NCI-H1417 treated with DMSO at 0.1 percent for 48 hours (cell line): ENCODE data around the gene TCEA2.
"Not testable (repeated sequence)": the region's sequence is repeated elsewhere in the genome, so short reads cannot be mapped to it uniquely, and the experiment has no call there.

Source experiments
- DNase-seq: peaks from one replicate; lab custom pipeline; 2025; lab: John Stamatoyannopoulos, UW

TCEA2 gene

DNA sequence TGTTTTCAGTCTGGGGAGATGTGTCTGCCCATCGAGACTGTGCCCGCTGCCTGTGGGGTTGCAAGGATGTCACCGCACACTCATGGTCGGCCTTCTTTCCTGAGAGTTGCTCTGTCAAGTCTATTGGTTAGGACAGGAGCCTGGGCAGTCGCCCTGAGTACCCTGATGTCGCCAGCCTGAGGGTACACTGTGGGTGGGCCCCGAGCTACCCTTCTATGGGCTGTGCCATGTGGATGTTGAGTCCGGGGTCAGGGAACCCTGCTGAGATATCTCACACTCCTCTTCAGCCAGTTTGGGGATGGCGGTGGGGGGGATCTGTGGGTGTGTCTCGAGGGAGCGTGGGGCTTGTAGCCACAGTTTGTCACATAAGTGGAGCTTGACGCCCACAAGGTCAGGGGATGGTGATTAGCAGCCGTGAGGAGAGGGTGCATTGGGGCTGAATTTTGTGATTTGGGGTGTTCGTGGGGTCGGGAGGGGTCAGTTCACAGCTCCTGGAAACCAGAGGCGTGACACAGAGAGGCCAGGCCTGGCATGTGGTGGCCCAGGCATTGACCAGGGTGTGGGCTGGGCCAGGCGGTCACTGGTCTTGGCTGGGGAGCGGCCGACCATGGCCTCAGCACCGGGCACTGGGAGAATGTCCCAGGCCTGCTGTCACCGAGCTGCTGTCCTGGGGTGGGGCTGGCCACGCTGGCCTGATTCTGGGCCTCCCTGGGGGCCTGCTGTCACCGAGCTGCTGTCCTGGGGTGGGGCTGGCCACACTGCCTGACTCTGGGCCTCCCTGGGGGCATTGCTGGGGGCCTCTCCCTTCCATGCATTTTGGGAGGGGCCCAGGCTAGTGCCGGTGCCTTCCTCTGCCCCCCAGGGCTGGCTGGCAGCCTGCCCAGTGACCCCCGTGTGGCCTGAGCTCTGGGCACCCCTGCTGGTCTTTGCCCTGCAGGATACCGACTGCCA lies 46.0 kb downstream of the TCEA2 start:
- no peak for DNase-seq

DNA sequence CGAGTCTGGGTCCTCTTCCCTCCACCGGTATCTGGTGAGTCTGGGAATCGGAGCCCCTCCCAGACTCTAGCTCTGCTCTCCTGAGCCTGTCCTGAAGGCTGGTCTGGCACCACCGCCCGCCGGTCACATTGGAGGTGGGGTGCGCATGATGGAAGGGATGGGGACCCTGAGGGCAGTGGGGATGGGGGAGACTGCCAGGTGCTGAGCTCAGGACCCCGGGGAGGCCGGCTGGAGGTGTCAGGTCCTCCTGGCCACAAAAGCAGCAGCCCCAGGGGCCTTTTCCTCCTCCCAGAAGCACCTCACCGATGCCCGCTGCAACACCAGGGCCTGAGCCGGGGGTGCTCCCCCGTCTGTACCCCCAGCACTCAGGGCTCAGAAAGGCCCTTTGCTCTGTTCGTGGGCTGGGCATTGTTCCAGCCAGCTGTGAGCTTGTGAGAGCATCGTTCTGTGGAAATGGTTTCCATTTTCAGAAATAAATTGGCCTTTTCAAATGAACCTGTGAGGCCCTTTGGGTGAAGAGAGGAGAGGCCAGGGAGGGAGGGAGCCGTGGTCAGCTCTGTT lies 46.9 kb downstream of the TCEA2 start:
- DNase-seq, result no peak

DNA sequence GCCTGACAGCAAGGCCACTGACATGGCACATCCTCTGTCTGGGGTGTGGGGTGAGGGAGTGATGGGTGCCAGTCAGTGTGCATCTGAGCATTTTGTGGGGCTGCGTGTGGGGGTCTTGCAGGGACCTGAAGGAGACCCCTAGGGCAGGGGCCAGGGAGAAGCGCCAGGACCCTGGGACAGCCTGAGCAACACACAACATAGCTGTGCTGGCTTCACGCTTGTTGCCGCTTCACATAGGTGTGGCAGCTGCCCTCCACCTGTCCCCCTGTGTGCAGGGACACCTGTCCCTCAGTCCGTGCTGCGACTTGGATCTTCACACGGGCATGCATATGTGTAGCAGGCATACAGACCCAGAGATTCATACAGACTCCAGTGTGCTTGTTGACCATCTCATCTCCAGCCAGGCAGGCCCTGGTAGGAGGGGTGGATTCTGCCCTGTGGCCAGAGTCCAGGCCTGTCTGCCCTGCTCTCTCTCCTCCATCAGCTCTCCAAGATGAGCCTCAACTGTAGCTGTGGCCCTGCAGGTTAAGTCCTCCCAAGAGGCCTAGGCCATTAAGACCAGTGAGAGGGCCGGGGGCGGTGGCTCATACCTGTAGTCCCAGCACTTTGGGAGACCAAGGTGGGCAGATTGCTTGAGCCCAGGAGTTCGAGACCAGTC lies 47.5 kb downstream of the TCEA2 start:
- no peak for DNase-seq

DNA sequence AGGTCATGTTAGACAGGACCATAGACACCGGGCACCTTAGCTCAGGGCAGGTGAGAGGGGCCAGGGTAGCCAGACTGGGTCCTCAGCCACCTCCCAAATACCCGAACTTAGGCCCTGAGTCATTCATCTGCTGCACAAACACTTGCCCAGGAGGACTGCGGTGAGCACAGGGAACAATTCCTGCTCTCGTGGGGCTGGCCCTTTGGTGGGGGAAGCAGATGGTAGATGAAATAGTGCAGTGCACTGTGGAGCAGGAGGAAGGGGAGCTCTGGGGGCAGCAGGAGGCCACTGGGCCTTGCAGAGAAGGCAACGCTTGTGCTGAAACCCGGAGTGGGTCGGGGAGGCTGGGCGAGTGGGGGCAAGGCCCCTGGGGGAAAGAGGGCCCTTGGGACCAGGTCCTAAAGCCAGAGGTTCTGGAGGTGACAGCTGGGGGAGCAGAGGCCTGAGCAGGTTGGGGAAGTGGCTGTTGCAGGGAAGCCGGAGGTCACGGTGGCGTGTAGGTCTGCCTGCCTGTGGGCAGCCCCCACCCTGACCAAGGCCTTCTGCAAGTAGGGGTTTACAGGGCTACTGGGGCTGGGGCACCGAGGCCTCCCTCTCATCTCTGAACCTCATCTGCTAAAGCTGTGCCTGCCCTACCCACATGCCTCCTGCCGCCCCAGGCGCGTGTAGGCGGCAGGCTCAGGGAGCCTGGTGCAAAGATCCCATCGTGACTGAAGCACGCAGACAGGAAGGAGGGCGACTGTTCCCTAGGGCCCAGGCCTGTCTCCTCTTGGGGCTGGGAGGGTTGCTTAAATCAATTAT lies 49.0 kb downstream of the TCEA2 start:
- DNase-seq, result no peak

DNA sequence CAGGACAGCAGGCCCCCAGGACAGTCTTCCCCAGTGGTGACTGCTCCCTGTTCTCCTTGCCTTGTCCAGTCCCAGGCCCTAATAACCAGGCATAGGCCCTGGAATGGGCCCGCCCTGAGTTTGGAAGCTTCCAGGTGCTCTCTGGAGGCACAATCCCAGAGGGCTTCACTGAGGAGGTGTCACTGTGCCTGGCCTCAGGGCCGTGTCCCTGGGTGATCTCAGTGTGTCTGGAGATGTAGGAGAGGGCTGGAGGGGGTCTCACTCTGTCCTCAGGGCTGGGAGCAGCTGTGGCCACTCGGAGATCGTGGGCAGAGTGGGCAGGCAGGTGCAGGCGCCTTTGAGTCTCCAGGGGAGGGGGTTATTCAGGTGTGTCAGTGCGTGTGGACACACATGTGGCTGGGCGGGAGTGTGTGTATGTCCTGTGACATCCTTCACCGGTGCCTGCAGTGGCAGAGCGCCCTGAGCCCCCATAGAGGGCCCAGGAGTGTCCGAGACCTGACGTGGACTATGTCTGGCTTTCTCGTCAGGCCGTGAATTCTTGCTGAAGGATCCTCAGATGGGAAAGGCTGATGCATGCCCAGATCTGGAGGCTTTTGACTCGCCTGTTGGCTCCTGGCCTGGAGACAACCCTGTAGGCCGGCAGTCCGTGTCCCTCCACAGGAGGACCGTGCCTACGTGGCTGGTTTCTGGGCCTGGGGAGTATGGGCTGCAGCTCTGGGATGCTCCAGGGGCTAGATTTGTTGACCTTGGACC lies 49.9 kb downstream of the TCEA2 start:
- no peak for DNase-seq

DNA sequence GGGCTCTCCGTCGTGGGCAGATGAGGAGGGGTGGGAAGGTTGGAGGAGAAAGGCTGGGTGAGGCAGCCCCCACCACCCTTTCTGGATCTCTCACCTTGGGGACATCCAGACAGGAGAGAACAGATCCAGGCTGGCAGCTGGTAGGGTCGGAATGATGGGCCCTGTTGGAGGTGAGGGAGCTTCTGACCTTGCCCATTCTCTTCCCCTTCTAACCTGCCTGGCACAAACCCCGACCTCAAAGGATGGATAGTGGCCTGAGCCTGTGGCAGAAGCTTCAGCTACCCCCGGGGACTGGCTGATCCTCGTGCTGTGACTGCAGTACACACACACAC lies 50.4 kb downstream of the TCEA2 start:
- no peak for DNase-seq

DNA sequence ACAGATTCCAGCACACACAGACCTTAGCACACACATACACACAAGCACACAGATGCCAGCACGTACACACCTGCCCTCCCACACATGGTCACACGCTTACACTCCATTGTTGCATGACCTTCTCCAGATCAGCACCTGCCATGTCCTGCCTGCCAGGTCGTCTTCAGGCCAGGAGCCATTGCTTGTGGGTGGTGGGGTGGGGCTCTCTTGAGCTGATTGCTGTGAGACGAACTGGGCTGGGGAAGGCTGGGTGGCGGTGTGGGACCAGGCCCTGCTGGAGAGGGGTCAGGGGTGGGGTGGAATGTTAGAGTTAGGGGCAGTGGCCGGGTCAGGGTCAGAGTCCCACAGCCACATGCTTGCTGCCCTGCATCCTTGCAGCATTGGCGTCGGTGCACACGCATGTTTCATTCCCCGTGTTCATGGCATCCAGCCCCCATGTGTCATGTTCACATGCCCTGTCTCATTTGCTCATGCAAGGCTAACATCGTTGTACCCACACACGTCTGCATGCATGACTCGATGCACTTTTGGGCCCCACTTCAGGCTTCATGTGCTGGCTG lies 50.9 kb downstream of the TCEA2 start:
- no peak for DNase-seq

DNA sequence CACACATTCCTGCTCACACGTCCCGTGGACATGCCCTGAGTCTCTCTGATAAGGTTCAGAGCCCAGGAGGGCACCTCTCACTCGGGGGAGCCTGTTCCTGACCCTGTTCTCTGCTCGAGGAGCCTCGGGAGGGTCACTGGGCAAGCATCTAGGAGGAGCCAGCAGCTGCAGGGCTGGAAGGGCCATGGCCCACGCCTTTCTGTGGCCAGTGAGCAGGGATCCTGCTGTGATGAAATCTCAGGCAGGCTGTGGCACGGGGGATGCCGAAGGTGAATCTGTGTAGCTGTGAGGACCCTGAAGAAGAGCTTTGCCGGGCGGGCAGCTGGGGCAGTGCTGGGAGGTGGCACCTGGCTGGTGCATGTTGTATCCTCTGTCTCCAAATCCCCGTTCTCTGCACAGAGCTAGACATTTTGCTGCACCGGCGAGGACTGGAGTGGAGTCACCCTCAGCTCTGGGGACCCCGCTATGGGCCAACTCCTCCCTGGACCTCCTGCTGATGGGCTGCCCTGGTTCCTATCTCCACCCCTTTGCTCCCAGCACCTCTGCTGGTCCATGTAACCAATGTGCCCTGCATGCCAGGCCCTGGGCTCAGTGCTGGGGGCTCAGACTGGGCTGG lies 51.5 kb downstream of the TCEA2 start:
- no peak for DNase-seq

DNA sequence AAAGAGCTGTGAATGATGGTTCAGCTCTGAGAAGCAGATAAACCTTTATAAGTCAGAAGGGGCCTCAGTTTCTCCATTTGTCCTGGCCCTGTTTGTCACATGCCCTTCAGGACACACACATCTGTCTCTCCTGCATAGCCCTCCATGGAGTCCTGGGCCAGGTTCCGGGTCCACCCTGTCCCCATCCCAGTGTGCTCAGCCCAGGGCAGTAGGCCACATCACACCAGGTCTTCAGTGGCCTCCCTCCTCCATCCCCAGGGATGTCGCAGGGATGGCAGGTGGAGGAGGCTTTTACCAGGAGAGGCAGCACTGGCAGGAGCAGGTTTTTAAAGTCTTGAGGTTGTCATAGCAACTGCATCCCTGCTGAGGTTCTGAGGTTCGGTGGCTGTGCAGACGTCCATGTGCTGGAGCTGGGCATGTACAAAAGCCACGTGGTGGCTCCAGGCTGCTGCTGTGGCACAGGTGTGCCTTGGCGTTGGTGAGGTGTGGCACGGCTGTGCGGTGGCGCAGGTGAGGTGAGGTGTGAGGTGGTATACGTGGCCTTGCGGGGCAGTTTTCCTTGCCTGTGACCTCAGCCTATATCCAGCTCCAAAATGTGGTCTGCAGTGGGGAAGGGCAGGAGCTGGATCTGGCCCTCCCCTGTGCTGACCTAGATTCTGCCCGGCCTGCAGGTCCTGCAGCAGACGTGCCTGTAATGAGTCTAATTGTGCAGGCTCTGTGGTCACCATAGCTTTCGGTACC lies 52.3 kb downstream of the TCEA2 start:
- peak; percentile 53 for DNase-seq

DNA sequence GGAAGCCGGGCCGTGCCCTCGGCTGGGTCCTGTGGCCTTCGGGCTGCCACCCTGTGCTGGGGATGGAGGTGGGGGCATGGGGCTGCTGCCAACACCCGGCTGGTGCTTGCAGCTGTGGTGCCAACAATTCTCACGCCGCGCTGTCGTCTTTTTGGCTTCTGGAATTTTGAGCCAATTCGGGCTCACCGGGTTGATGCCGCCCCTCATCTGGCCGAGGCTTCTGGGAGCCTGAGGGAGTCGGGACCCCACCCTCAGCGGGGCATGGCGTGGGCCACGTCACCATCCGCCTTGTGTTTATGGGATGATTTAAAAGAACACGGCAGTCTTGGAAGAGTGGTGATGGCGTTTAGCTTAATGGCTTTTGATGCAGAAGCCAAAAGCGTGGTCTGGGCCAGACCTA lies 53.0 kb downstream of the TCEA2 start:
- no peak for DNase-seq

DNA sequence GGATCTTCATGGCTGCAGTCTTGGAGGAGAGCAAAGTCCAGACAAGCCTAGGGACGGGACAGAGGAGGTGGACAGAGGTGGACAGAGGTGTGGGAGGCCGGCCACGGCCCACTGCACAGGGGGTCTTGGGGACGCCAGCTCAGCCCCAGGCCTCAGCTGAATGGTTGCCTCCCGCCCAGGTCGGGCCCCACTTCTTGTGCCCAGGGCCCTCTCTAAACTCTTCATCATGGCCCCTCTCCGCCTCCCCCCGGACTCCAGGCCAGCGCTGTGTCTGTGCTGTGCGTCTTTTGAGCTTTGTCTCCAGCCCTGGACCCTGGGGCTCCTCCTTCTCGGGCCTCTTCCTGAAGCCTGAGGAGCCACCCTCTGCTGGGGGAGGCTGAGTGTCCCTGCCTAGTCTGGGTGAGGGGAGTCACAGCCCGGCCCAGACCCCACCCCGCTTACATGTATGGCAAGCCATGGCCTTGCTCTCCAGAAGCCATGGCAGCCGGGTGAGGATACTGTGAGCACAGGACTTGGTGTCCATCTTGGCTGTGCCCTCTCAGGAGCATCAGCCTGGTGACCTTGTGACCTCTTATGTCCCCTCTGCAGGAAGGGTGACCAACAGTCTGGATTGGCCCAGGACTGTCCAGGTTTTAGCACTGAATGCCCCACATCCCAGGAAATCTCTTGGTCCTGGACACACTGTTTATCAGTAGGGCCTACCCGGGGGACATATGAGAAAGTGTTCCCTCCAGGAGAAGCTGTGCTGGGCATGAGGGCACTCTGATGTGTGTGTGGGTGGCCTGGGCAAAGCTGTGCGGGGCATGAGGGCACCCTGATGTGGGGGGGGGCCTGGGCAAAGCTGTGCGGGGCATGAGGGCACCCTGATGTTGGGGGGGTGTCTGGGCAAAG lies 53.8 kb downstream of the TCEA2 start:
- DNase-seq, result no peak

DNA sequence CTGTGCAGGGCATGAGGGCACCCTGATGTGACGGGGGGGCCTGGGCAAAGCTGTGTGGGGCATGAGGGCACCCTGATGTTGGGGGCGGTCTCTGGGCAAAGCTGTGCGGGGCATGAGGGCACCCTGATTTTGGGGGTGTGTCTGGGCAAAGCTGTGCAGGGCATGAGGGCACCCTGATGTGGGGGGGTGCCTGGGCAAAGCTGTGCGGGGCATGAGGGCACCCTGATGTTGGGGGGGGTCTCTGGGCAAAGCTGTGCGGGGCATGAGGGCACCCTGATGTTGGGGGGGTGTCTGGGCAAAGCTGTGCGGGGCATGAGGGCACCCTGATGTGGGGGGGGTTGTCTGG lies 54.4 kb downstream of the TCEA2 start:
- DNase-seq, result not testable (repeated sequence)

DNA sequence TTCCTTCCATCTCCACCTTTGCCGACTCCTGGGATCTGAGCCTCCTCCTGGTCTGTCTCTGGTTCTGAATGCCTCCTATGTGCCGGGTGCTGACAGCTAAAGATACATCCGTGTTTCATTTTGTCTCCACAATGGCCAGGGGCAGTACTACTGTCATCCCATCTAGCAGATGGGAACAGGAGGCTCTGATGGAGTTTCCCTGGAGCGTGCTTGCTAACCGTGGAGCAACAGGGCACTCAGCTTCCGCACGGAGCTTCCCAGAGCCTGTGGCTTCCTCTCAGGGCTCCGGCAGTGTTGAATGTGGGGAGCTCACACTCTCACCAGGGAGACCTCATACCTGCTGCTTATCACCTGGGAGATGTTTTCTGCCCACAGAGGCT lies 56.3 kb downstream of the TCEA2 start:
- no peak for DNase-seq

DNA sequence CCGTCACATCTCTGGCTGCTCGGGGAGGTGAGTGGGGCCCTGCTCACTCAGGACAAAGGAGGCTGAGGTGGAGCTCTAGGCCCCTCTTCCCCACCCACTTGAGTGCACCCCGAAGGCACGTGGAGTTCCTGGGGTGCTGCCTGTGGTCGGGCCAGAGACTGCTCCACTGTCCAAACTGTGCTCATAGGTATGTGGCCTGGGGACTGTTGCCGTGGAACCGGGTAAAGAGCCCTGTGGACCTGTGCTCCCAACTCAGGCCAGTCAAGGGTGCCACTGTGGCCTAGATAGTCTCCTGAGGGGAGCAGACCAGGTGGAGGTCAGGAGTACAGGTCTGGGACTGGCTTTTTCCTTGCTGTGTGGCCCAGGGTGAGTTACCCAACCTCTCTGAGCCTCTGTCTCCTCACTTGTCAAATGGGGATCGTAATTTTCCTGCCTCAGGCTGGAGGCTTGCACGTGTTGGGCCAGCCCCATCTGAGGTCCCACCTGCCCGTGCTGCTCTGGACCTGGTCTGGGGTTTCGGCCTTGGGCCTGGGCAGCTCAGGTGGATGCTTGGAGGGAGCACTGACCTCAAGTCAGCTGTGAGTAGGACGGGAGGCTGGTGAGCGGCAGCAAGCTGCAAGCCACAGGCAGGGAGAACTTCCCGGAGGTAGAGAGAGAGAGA lies 56.8 kb downstream of the TCEA2 start:
- no peak for DNase-seq

DNA sequence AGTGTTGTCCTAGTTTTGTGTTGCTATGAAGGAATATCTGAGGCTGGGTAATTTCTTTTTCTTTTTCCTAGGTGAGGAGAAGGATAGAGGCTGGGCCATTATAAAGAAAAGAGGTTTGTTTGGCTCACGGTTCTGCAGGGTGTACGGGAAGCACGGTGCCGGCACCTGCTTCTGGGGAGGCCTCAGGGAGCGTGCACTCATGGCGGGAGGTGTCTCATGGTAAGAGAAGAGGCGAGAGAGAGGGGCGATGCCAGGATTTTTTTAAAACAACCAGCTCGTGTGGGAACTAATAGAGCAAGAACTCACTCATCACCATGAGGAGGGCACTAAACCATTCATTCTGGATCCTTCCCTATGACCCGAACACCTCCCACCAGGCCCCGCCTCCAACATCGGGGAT lies 58.6 kb downstream of the TCEA2 start:
- no peak for DNase-seq
